Neural cell (in vitro differentiated cells): ENCODE data around the gene HOXA4. TPM values are rescaled to one million over a fixed set of nuclear protein-coding genes. Genes with fewer than 3 reads are reported as not detected.

Source experiments
- H2AFZ ChIP-seq: fragments of 200-600, 300-800 bp; sonication (generic), shearing (Covaris generic); 2 replicates; pipeline ENCODE4 v1.6.0; 2014; ENCODE audit warnings: low read depth, mild to moderate bottlenecking, antibody characterized with exemption, low read length, moderate library complexity
- H3F3A ChIP-seq: fragments of 200-600 bp; shearing (Covaris generic); 2 replicates; pipeline ENCODE4 v1.6.1; 2016; ENCODE audit warnings: mild to moderate bottlenecking, moderate library complexity, mixed read lengths, antibody characterized with exemption, low read length; ENCODE audit not compliant: insufficient read depth, poor library complexity, severe bottlenecking
- H3K27ac ChIP-seq: fragments of 200-600, 300-800 bp; sonication (generic), shearing (Covaris generic); 2 replicates; pipeline ENCODE4 v1.5.1; 2014; ENCODE audit warnings: mild to moderate bottlenecking, low read length, moderate library complexity
- H3K27me3 ChIP-seq: fragments of 300-800, 200-600 bp; sonication (generic), shearing (Covaris generic); 2 replicates; pipeline ENCODE4 v1.6.0; 2014; ENCODE audit warnings: mild to moderate bottlenecking, low read depth, low read length, moderate library complexity; ENCODE audit not compliant: insufficient read depth
- H3K36me3 ChIP-seq: fragments of 300-800, 200-600 bp; sonication (generic), shearing (Covaris generic); 2 replicates; pipeline ENCODE4 v1.5.1; 2014; ENCODE audit warnings: mild to moderate bottlenecking, antibody characterized with exemption, low read length, moderate library complexity; ENCODE audit not compliant: insufficient read depth
- H3K4me2 ChIP-seq: fragments of 300-800, 200-600 bp; sonication (generic), shearing (Covaris generic); 2 replicates; pipeline ENCODE4 v1.6.0; 2014; ENCODE audit warnings: mild to moderate bottlenecking, low read length
- H3K4me3 ChIP-seq: fragments of 300-800, 200-600 bp; sonication (generic), shearing (Covaris generic); 2 replicates; pipeline ENCODE4 v1.5.1; 2014; ENCODE audit warnings: mild to moderate bottlenecking, low read length, moderate library complexity
- H3K79me2 ChIP-seq: fragments of 200-600 bp; shearing (Covaris generic); replicated peaks from 2 replicates; pipeline ENCODE4 v1.6.0; 2014; ENCODE audit warnings: mild to moderate bottlenecking, low read length, moderate library complexity; ENCODE audit not compliant: insufficient read depth
- H3K9ac ChIP-seq: fragments of 300-800, 200-600 bp; sonication (generic), shearing (Covaris generic); 2 replicates; pipeline ENCODE4 v1.6.1; 2016; ENCODE audit warnings: mild to moderate bottlenecking, low read length, mixed read lengths
- H3K9me2 ChIP-seq: fragments of 200-600 bp; shearing (Covaris generic); 2 replicates; pipeline ENCODE4 v1.6.1; 2016; ENCODE audit warnings: mild to moderate bottlenecking, low read length, mixed read lengths; ENCODE audit not compliant: insufficient read depth
- H3K9me3 ChIP-seq: fragments of 200-600, 300-800 bp; sonication (generic), shearing (Covaris generic); 2 replicates; pipeline ENCODE4 v1.6.1; 2016; ENCODE audit warnings: mild to moderate bottlenecking, mixed run types, low read length, moderate library complexity, mixed read lengths
- H4K20me1 ChIP-seq: fragments of 200-600 bp; shearing (Covaris generic); 2 replicates; pipeline ENCODE4 v1.6.1; 2016; ENCODE audit warnings: mild to moderate bottlenecking, mixed run types; ENCODE audit not compliant: insufficient read depth
- CTCF ChIP-seq: fragments of 450-650 bp; IDR thresholded peaks from 2 replicates; pipeline ENCODE4 v1.5.1; 2014; ENCODE audit warnings: antibody characterized with exemption, mild to moderate bottlenecking, moderate library complexity; ENCODE audit not compliant: poor library complexity, severe bottlenecking
- EP300 ChIP-seq: fragments of 450-650 bp; conservative IDR thresholded peaks from 2 replicates; pipeline ENCODE4 v1.6.1; 2014; ENCODE audit warnings: antibody characterized with exemption, mild to moderate bottlenecking, moderate library complexity; ENCODE audit not compliant: poor library complexity, severe bottlenecking
- EZH2 ChIP-seq: fragments of 200-600, 300-800 bp; shearing (Covaris generic), sonication (generic); IDR thresholded peaks from 2 replicates; pipeline ENCODE4 v1.6.1; 2014; ENCODE audit warnings: antibody characterized with exemption, low read length, borderline replicate concordance, mild to moderate bottlenecking; ENCODE audit not compliant: insufficient read depth, poor library complexity, severe bottlenecking
- MXI1 ChIP-seq: fragments of 450-650 bp; conservative IDR thresholded peaks from 2 replicates; pipeline ENCODE4 v1.6.1; 2014; ENCODE audit warnings: antibody characterized with exemption, mild to moderate bottlenecking; ENCODE audit not compliant: poor library complexity, severe bottlenecking
- POLR2AphosphoS5 ChIP-seq: IDR thresholded peaks from 2 replicates; pipeline ENCODE4 v1.6.1; 2012
- RAD21 ChIP-seq: fragments of 450-650 bp; conservative IDR thresholded peaks from 2 replicates; pipeline ENCODE4 v1.6.1; 2014; ENCODE audit warnings: antibody characterized with exemption, mild to moderate bottlenecking, moderate library complexity
- REST ChIP-seq: IDR thresholded peaks from 2 replicates; pipeline ENCODE4 v1.6.1; 2012; ENCODE audit warnings: borderline replicate concordance
- SMC3 ChIP-seq: fragments of 450-650 bp; conservative IDR thresholded peaks from 2 replicates; pipeline ENCODE4 v1.6.1; 2014; ENCODE audit warnings: antibody characterized with exemption, mild to moderate bottlenecking, moderate library complexity; ENCODE audit not compliant: poor library complexity
- TAF1 ChIP-seq: IDR thresholded peaks from 2 replicates; pipeline ENCODE4 v1.6.1; 2012; ENCODE audit warnings: low read depth
- polyA plus RNA-seq: library from polyadenylated mRNA; depleted of rRNA; stranded (reverse); fragments of >200 nt; gene quantifications from 2 replicates; pipeline ENCODE4 v1.2.3, GENCODE V29; 2014

HOXA4 gene
- polyA plus RNA-seq, 1 donor from 2014 or later = not detected

GRCh38 chr7:27153526-27153925 lies 23.0 kb upstream of the HOXA4 start:
- Histone ChIP-seq H3K27ac (no peak overlapping the region), H3K4me2 (no peak overlapping the region), H3K9me2 (no peaks in the 10 kb centered on the region), H3K9ac (no peak overlapping the region), H3K79me2 (no peaks in the 10 kb centered on the region), H3F3A (no peaks in the 10 kb centered on the region), H2AFZ (no peak overlapping the region), H3K9me3 (peaks cover 31% of the 10 kb centered on the region), H3K36me3 (no peaks in the 10 kb centered on the region), H3K4me3 (no peak overlapping the region), H3K27me3 (peaks cover 100% of the 10 kb centered on the region), H4K20me1 (no peaks in the 10 kb centered on the region)
- TF ChIP-seq TAF1 (no peak), CTCF (no peak), RAD21 (no peak), EP300 (no peak), MXI1 (no peak), SMC3 (no peak), EZH2 (no peak), REST (no peak), POLR2AphosphoS5 (no peak)

GRCh38 chr7:27152816-27153442 lies 22.4 kb upstream of the HOXA4 start:
- Histone ChIP-seq H3K4me3 (no peak overlapping the region), H2AFZ (no peak overlapping the region), H3K9me2 (no peaks in the 10 kb centered on the region), H3K79me2 (no peaks in the 10 kb centered on the region), H3K9ac (no peak overlapping the region), H3K27me3 (peaks cover 100% of the 10 kb centered on the region), H4K20me1 (no peaks in the 10 kb centered on the region), H3F3A (no peaks in the 10 kb centered on the region), H3K36me3 (no peaks in the 10 kb centered on the region), H3K9me3 (peaks cover 27% of the 10 kb centered on the region), H3K4me2 (no peak overlapping the region), H3K27ac (no peak overlapping the region)
- TF ChIP-seq CTCF (no peak), MXI1 (no peak), TAF1 (no peak), POLR2AphosphoS5 (no peak), SMC3 (no peak), RAD21 (no peak)
